GM18907 (cell line): Measurements from ENCODE around the gene RGS9.

Experiments
- ATAC-seq: cut with Tn5 transposase; IDR thresholded peaks from one replicate; pipeline ENCODE4 v1.9.1; 2021; ENCODE audit warnings: mild to moderate bottlenecking, moderate library complexity; ENCODE audit not compliant: unreplicated experiment

The RGS9 gene

DNA sequence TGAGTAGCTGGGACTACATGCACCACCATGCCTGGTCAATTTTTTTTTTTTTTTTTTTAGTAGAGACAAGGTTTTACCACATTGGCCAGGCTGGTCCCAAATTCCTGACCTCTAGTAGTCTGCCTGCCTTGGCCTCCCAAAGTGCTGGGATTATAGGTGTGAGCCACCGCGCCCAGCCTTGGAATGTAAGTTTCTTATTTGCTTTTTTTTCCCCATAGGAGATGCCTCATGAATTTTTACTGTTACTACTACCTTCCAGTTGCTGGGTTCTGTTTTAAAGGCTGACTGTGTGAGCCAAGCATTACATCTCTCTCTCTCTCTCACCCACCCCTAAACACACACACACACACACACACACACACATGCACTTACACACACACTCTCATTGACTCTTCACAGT, 112.6 kb downstream of the RGS9 start:
- ATAC-seq = no peak

DNA sequence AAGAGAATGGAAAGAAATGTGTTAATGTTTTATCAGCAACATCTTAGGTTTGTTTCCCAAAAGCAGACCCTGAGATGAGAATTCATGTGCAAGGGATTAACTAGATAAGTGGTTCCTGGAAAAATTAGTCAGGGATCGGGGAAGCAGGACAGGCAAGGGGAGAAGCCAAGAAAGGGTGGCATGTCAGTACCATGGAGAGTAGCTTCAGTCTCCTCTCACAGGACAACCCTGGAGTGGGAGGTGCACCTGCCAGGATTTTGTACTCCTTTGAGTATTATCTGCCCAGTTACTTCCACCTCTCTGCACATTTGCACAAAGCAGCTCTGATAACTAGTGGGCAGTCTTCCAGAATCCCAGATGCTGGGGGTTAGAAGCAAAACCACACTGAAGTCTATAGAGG, 117.0 kb downstream of the RGS9 start:
- no peak for ATAC-seq

DNA sequence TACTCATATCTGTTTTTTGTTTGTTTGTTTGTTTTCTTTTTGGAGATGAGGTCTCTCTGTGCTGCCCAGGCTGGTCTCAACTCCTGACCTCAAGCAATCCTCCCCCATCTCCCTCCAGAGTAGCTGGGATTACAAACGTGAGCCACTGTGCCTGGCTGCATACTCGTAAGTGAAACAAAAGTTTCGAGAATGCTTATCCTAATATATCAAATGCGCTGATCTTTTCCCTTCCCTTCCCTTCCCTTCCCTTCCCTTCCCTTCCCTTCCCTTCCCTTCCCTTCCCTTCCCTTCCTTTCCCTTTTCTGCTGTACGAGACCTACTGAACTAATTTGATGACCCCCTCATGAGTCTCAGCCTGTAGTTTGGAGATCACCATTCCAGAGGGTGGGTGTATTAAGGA, 122.1 kb downstream of the RGS9 start:
- no peak for ATAC-seq

DNA sequence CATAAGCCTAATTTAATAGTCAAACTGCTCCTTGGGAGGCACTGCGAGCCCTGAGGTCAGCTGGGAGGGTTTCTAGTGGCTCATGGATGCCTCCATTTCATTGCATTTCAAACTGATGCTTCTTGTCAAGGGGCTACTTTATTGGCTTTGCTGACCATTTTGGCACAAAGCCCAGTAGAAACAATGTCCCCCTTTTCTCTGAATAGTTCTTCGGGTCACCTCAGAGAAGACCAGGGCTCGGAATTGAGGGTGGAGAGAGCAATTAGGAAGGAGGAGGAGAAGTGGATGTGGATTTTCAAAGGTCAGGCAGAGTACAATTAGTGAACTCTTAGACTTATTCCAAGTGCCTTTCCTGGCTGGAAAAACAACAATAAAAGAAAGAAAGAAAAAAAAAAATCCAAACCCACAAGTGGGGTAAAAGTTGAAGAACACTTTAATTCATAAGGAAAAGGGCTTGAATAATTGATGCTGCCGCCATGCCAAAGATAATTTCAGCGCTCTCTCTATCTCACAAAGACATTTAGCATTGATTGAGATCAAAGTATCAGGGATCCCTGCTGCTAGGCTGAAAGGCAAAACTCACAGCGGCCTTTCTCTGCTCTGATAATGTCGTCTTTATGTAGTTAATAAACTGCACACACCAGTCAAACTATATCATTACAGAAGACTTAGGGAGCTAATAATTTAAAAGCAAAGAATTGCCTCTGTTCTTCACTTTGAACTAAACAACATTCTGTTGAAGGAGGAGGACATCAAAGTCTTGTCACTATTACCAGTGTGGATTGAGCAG, 122.7 kb downstream of the RGS9 start:
- no peak for ATAC-seq

DNA sequence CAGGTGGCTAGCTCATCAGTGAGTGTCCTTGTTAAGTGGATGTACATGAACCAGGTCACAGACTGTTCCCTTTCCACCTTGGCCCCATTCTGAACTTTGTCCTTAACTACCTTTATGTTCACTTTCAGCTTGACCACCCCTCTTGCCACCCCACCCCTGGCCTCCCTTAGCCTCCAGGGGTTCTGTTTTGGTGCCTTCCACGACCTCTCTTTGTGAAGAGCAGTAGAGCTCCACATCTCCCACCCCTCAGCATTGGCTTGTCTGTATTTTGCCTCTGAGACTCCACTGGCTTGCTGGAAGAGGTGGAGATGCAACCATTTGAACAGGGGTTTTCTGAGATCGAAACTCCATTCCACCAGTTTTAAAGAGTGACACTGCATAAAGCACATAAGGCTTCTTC, 123.5 kb downstream of the RGS9 start:
- no peak for ATAC-seq

DNA sequence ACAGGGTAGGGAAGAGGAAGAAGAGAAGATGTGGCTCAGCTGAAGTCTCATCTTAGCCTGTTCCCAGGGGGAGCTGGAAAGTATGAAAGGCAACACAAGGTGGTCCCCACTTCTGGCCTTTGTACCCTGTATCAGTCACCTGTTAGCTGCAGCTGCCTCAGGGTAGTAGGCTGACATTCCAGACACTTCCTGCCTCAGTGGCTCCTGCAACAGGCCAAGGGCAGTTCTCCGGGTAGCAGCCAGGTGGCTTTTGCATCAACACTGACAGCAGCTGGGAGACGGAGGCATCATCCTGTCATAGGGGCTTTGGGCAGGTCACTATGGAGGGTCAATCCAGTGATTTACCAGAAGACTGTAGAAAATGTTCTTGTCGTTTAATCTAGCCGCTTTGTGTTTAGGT, 124.0 kb downstream of the RGS9 start:
- ATAC-seq = no peak

DNA sequence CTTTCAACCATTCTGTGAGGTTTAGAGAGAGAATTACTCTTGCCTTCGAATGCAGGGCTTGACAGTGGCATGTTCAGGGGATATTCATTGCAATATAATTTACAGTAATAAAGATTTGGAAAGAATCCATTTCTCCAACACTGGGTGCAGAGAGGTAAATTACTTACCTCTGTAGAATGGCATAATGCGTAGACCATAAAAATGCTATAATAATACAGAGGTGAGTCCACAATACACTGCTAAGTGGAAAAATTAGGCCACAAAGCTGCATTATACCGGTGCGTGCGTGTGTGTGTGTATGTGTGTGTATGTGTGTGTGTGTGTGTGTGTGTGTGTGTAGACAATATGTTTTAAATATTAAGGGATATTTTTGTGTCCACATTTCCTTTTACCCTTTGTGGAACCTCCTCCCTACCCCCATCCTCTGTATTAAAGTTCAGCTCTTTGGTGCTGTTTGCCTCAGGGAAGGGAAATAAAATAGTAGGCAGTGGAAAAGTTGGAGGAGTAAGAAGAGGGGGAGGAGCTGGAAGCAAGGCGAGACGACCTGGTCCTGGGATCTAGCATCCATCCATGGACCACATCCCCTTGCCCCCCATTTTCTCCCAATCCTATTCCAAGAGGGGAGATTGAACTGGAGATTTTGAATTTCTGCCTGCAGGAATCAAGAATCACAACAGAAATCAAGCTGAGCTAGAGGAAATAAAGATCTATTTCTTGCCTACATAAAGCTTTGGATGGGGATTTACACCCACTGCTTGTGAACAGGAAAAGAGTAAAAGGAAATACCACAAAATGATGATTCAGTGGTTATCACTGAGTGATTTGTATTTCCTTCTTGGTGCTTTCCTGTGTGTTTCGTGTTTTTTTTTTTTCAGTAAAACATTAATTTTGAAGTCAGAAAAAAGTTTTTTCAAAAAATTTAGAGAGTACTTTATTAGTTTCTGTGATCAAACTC, 124.8 kb downstream of the RGS9 start:
- no peak for ATAC-seq

DNA sequence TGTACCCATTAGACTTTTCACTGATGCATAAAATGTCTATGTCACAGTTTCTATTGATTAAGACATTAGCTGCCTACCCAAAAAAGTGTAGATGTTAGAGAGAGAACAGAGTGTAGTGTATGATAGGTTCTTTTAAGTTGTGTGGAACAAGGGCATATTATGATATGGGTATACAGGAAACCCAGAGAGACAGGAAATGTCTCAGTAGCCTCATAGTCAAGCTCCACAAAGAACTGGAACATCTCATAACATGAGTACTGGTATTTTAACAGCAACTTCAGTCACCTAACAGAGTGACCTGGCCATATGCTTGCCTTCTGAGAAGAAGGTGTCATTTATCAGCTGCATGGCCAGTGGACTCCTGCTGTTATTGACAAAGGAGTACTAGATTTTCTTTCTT, 128.1 kb downstream of the RGS9 start:
- no peak for ATAC-seq

DNA sequence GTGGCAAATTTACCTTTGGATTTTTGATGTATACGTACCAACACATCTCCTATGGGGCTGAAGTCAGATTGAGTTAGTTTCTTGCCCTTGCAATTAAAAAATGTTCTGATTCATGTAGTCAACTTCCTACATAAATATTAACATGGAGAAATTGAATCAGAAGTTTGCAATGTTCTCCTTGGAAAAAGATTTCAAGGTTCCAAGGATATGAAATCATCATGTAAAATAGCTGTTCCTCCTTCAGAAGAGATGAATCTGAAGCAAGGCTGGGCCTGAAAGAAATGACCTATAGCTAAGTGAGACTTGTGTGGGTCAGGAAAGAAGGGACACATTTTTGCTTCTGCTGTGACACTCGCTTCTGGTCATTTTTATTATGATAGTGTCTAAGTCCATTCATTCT, 131.7 kb downstream of the RGS9 start:
- no peak for ATAC-seq

DNA sequence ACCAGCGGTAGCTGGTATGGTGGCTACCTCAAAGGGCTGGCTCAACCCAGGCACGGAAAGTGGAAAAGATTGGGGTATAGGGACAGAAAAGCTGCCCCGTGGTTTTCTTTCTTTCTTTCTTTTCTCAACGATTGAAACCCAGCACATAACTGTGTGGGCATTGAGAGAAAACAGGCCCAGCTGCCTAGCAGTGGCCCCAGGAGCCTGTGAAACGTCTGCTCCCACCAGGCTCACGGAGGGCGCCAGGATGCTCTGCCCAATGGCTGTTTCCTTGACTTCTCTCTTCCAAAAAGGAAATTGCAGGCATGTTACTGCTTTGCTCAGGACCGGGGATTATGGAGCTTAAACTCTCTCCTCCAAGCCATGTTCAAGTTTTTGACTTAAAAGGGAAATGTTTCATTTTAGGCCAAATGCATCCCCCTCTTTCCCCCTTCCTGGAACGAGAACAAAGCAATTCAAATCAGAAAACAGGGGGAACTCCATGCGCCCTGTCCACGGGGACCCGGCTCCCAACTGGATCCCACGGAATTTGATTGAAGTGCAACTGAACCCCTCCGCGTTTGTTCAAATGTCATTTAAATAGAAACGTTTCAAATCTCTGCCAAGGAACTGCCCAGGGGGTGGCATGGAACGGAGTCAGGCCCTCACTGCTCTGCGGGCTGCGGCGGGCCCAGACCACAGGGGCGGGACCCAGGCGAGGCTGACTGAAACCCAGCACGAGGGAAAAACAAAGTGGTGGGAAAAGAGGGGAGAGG, 133.5 kb downstream of the RGS9 start:
- ATAC-seq = no peak

DNA sequence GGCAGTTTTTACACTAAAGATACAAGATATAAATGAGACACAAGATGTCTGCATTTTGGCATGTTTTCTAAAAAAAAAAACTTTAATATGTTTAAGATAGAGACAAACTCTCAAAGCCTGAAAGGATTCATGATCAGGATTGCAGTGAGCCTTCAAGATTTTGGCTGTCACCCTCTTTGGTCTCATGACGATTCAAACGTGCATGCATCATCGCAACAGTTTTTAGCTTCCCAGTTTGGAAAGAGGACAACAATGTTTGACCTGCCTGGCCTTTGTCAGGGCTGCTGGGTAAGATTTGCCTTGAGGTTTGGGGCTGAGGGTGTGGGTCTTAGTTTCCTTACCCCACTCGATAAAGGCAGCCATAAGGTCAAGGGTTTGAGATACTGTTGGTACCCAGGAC, 134.1 kb downstream of the RGS9 start:
- ATAC-seq = no peak
